SW480 (cell line): ENCODE data around the gene PPM1L.
"Not testable (repeated sequence)": the region's sequence is repeated elsewhere in the genome, so short reads cannot be mapped to it uniquely, and the experiment has no call there.

Source experiments
- DNase-seq: peaks from one replicate; pipeline ENCODE4 v3.0.0-alpha.2; 2016; ENCODE audit warnings: low spot score

The PPM1L gene

DNA sequence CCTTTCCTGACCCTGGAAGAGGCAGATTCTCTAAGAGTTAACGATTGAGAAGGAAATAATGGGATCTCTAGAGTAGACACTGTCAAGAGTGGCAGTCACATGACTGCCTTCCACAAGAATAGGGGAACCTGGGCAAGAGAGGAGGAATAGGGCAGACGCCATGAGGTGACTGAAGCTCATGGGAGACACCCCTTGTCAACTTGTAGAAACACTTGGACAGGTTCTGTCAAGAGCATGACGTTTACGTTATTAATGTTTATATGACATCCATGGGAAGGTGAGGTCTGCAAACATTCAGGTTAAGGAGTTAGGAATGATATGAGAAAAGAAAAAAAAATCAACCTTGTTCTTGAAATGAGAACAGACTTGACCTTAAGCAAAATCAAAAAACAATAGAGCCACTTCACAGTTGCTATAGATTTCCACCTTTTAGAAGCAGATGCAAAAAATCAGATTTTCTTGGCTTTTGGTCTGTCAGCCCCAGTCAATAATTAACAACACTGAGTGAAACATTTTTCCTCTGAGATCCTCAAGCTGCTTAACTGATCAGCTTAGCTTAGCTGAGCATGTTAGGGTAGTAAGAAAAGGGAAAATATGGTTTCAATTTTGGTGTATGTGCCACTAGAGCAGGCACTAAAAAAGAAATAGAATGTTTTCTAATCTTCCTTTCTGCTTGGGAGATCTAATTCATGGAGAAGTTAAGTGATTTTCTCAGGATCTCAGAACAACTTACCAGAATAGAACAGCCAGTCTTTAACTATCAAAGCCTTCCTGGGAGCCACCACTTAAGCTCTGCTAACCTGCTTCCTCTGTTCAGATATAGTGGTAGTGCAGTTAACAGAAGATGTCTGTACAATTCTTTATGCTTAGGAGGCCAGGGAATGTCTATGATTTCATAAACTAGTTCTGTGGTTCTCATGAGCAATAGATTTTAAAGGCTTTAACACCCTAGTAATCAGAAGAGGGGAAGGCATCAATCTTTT, 232.2 kb downstream of the PPM1L start:
- DNase-seq: no peak

DNA sequence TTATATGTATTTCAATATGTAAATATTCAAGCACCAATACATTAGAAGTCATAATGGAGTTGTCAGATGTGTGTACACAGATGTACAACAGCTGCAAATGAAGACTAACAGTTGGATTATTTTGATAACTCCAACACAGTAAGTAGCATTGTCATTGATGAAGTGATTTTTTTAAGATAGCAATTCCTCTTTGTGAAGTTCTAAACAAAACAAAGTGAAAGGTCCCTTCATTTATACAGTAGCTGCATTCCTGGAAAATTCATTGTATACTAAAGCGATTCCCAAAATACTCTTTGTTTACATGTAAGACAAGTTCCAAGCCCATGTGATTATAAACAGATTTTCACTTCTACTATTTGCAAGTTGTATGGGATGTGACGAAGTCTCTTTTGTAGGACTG, 234.4 kb downstream of the PPM1L start:
- DNase-seq: no peak

DNA sequence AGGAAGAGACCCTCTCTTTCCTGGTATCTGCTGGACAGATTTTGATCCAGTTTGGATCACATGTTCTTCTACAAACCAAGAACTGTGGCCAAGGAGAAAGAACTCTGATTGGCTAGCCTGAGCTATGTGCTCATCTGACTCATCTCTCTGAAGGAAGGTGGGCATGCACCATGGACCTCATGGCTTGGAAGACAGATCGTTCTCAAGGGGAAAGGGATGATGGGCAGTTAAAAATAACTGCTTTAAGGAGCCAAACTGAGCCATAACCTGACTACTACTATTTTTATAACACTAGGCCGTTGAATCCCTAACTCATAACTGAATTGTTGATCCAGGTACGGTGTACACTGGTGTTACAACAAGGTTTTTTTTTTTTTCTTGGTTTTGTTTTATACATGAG, 236.7 kb downstream of the PPM1L start:
- no peak for DNase-seq

DNA sequence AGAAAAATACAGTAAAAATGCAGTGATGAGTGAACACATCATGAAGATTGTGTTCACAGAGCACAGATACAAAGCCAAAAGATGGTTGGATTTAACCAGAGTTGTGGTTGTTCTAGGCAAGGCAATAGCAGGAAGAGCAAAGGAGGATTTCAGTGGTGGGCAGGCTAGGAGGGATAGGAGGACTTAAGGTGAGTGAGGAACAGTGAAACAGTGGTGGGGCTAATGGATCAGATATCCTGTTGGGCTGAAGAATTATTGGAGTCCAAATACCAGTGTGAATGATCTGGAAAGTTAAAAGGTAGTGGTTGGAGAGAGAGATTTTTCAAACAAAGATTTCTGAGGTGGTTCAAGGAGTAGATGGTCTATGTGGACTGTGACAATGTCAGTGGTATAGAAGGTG, 240.8 kb downstream of the PPM1L start:
- DNase-seq: no peak

DNA sequence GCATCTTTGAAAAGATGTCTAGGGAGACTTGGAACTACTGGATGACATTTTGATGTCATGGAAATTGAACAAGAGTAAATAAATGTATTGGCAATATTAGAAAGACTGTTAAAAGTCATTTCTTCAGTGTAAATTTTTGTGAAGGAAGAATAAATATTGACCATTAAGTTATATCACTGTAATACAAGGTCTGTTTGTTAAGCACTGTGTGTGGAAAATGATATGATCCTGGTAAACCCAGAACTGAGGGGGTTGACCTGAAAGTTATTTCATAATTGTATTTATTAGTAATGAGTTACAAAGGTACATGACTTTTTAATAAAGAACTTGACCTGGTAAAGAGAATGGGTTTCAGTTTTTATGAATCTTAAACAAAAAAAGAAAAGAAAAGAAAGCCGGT, 242.6 kb downstream of the PPM1L start:
- no peak for DNase-seq

DNA sequence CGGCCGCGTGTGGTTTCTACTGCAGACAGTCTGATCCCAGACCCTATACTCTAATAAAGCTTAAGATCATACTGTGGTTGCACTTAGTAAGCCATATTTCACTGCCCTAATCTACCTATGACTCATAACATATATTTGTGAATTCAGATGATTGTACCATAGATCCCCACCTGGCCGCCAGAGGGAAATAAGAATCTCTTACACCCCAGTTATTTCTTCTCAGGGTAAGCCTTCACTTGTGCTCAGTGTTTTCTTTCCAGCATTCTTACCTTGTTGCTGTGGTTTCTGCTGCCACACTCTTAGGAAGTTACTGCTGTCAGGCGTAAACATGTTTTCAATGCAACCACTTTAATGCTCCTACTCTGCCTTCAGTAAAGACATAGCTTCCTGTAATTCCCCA, 243.2 kb downstream of the PPM1L start:
- peak; percentile 30 for DNase-seq

DNA sequence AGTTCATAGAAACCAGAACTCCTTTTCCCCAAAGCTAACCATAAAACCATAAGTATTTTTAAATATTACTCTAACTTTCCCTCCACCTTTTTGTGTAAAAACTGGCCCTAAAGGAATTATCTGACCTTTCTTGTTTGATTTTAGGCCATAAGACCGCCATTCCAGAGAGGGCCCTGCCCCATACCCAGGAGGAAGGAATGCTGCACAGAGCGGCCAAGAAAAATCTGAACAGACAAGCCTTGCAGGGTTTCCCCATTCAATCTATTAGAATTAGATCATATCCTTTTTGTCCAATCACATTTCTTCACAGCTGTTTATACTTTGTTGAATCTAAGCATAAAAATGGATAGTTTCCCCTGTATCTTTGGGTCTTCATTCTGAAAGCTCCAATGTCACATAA, 252.1 kb downstream of the PPM1L start:
- DNase-seq: no peak

DNA sequence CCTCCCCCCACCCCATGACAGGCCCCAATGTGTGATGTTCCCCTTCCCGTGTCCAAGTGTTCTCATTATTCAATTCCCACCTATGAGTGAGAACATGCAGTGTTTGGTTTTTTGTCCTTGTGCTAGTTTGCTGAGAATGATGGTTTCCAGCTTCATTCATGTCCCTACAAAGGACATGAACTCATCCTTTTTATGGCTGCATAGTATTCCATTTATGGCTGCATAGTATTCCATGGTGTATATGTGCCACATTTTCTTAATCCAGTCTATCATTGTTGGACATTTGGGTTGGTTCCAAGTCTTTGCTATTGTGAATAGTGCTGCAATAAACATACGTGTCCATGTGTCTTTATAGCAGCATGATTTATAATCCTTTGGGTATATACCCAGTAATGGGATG, 254.1 kb downstream of the PPM1L start:
- not testable (repeated sequence) for DNase-seq

DNA sequence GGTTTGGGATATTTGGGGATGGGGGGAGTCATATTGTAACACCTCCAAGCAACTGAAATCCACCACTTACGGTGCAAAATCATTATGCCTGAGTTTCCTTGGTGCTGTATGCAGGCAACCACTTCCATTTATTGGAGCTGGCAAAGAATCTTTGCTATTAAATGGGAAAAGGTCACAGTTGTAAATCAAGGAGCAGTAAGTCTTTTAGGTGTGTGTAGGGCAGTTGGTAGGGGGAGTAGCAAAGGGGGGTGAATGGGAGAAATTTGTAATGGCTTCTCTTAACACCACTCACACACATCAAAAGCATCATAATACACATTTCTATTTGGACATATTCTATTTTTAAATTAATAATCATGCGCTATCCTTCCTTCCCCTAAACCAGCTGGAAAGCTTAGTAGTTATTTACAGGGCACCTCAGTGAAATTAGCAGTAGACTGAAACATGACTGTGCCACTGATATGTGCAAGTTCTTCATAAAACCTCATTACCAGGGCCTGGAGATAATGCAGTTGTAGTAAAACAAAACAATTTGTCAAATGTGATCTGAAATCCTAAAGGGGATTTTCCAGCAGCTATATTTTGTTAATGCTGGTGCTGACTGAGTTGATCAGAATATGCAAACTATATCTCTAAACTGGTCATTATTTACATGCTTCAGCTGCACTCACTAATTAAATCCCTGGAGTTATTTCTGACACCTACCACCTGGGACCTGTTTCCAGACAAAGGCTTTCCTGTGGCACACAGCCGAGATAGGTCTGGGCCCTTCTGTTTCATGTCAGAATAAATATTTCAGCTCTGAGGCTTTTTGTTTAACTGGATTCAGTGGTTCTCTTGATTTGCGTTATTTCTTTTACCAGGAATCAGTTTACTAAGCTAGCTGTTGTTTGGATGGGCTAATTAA, 259.1 kb downstream of the PPM1L start:
- no peak for DNase-seq

DNA sequence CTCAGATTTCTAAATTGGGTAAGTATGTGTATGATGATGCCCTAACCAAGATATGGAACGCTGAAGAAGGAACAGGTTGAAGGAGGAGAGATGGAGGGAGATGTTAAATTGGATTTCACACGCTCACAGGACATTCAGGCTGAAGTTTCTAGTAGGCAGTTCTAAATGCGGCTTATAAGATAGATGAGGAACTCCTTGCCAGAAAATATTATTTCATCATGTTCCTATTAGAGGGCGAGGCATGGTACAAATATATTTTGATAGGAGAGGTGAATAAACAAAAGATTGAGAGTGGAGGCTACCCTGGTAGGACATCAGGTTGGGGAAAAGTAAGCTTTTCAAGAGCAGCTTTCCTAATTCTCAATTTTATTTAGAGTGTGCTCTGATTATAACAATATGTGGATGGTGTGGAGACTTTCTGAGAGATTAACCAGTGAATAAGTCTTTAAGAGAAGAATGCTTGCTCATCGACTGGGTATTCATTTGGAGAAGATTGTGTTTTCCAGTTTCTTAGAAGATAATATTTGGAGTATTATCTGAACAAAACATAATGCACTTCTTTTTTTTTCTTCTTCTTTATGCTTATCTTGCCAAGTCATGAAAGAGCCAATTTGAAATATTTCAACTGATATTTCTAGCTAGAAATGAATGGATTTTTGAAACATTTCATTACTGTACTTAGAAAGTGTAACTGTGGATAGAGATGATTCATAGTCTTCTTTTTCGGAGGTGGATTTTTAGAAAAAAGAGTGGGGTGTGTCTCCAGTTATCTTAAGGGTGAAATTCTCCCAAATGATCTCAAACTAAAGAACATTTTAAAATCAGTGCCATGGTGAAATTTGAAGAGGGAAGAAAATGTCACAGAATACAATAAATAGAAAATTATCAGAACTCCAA, 260.6 kb downstream of the PPM1L start:
- no peak for DNase-seq

DNA sequence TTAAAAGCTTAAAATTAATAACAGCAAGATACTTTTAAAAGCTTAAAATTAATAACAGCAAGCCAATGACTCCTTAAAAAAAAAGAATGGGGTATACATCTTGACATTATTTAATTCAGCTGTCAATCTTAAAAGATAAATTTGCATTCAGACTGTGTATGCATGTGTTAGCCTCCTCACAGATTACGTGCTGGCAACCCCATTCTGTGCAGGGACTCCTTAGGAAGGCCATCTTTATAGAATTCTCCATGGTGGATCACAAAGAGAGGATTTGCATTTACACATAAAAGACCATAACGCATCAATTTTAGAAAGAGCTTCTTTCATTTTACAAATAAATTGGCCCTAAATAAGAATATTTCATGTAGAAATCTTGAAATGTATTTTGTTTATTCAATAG, 261.9 kb downstream of the PPM1L start:
- DNase-seq: no peak

DNA sequence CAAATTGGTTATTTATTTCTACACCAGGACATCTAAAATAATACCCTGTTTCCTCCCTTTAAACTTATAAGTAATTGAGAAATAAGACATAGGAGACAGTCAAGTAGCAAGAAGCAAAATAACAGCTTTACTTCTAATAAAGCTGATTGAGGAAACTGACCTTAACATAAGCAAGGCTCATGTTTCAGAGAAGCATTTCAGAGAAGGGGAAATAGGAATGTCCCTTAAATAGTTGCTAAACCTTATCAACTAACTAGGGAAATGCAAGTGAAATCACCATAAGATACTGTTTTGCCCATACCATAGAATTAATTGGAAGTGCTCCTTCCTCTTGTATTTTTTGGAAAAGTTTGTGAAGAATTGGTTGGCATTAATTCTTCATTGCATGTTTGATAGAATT, 264.2 kb downstream of the PPM1L start:
- DNase-seq: no peak

DNA sequence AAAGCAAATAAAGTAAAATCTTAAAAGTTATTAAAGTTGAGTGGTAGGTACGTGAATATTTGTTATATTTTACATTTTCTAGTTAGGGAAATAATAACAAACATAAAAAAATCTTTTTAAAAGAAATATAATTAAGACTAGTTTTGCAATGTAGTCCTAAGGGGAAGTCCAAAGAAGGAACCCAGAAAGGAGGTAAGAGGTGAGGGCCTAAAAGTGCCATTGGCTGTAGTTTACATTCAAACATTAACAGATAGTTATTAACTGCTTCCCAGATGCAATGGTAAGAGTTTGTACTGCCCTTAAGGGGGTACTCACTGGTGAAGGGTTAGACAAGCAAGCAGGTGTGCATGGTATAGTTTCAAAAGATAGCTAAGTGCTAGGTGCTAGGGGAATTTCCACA, 269.9 kb downstream of the PPM1L start:
- no peak for DNase-seq

DNA sequence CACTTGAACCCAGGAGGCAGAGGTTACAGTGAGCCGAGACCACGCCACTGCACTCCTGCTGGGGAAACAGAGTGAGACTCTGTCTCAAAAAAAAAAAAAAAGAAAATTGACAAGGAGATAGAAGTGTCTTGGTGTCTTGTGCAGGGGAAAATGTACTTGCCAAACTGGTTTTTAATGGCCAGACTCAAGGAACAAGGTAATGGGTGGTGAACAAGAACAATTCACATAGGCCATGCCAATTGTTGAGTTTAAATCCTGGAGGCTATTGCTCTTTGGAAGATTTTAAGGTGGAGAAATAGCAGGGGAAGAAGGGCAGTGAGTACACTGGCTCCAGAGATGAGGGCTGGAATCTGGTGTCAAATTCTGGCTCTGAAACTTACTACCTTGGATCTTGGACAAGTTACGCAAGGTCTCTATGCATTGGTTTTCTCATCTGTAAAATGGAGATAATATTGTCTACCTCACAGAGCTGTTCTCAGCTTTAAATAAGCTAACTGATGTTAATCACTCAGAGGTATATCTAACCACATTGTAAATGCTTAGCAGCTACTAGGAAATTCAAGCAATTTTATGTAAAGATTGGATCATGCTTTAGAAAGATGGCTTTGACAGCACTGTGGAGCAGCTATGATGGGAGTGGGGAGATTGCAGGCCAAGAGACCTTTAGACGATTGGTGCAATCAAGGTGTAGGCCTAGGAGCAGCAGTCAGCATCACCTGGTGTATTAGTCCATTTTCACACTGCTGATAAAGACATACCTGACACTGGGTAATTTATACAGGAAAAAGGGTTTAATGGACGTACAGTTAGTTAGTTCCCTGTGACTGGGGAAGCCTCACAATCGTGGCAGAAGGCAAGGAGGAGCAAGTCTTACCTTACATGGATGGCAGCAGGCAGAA, 270.8 kb downstream of the PPM1L start:
- DNase-seq: no peak

DNA sequence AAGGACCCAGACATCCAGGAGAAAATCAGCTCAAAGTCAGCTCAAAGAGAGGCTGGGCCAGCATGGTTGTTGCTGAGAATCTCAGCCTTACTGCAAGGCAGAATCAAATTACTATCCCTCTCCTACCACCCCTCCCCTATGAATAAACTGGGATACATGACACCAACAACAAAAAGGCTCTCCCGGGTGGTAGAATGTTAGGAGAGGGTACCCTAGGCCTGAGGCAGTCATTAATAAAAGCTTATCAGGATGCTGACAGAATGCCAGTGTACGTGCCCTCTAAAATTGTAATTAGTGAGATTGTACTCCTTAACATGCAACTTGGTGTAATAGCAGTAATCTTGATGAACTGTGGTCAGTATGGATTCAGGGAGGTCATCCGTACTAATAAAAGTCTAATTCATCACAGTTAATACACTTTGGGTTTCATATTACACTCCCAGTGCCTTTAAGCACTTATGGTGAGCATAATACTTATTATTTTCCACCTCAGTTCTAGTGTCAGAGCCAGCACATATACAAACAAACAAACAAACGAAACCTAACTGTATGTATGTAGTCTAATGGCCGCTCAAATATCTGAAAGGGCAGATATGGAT, 272.6 kb downstream of the PPM1L start:
- no peak for DNase-seq

DNA sequence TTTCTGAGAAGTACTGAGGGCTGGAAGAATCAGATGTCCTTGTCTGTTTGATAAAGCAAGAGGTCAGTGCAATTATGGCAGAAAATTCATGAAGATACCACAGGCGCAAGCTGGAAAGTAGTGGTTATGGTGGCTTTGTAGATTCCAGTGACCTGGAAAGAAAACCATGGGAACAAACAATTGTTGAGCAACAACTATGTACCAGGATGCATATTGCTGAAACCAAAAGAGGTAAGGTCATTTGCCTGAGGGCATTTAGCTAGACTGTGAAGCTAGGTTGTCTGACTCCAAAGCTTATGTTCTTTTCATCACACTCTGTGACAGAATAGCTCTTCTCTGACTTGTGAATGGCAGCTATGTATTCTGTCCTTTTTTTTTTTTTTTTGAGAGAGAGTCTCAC, 275.1 kb downstream of the PPM1L start:
- DNase-seq: no peak

DNA sequence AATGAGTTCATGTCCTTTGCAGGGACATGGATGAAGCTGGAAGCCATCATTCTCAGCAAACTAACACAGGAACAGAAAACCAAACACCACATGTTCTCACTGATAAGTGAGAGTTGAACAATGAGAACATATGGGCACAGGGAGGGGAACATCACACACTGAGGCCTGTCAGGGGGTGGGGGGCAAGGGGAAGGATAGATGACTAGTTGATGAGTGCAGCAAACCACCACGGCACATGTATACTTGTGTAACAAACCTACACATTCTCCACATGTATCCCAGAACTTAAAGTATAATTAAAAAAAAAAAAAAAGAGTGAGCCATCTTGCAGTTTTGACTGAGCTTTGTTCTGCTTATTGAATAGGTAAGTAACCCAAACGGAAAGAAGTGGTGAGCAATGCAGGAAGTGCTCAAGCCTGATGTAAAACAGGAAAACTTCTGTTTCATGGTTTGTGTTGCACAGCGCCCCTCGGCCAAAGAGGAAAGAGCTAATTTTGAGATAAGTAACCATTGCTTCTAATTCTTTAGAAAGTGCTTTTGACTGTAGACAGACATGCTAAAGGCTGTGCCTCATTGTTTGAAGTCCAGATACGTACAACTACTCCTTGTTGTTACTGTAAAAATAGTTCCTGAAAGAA, 279.0 kb downstream of the PPM1L start:
- DNase-seq: not testable (repeated sequence)

DNA sequence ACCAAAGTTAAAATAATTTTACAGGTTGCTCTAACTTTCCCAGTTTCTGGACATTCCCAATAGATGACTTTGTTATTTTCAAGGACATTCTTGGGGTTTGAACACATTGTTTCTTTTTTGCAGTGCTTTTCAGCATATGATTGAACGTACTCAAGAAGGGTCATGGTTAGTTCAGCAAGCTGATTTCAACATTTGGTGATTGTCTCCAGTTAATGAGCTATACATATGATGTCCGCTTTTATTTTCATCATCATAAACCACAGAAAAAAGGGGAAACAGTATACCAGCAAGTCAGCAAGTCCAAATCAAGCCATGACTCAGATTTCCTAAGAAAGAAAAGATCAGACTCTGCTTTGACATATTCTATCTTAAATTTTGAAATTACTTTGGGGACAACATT, 279.7 kb downstream of the PPM1L start:
- no peak for DNase-seq

DNA sequence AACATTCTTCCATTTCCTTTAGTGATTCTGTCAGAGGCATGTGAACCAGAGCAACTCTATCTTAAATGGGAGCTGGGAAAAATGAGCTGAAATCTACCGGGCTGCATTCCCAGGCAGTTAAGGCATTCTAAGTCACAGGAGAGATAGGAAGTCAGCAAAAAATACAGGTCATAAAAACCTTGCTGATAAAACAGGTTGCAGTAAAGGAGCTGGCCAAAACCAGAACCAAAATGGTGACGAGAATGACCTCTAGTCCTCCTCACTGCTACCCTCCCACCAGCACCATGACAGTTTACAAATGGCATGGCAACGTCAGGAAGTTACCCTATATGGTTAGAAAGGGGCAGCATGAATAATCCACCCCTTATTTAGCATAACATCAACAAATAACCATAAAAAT, 282.7 kb downstream of the PPM1L start:
- DNase-seq: no peak

DNA sequence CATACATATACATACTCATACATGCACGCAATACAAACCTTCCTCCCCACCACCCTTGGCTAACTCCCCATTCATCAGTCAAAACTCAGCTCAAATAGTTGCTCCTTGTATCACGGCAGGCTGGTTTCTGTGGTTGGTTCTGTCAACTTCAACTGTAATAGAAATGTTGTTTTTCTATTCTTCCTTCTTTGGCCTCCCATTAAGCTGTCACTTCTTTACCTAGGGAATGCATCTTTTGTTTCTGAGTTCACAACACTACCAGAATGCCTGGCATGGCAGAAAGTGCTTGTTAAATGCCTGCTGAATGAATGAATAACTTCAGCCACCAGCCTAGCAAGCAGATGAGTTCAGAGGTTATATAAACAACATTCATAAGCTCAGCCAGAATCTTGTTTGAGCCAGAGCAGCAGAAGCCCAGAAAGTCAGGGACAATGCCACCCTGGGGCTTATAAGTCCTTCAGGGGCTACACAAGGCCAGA, 286.0 kb downstream of the PPM1L start:
- no peak for DNase-seq
